ENCODE data around the gene UXS1.

The UXS1 gene

GRCh38 chr2:106187273-106187891 lies 6.7 kb downstream of the UXS1 start:
- DNase-seq: no peak

GRCh38 chr2:106185475-106186184 lies 8.5 kb downstream of the UXS1 start:
- DNase-seq: no peak

- DNase-seq: no peak
Measured at GRCh38 chr2:106184857-106185256, 9.2 kb downstream of the UXS1 start.

DNA sequence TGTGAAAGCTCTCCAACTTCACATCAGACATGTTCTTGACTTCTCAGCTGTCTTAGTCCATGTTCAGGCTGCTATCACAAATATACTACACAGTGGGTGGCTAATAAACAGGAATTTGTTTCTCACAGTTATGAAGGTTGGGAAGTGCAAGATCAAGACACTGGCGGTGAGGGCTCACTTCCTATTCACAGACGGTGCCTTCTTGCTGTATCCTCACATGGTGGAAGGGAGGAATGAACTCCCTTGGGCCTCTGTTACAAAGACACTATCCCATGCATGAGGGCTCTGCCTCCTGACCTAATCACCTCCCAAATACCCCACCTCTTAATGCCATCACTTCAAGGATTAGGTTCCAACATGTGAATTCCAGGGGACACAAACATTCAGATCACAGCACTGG lies 9.7 kb downstream of the UXS1 start:
- no peak for DNase-seq

DNA sequence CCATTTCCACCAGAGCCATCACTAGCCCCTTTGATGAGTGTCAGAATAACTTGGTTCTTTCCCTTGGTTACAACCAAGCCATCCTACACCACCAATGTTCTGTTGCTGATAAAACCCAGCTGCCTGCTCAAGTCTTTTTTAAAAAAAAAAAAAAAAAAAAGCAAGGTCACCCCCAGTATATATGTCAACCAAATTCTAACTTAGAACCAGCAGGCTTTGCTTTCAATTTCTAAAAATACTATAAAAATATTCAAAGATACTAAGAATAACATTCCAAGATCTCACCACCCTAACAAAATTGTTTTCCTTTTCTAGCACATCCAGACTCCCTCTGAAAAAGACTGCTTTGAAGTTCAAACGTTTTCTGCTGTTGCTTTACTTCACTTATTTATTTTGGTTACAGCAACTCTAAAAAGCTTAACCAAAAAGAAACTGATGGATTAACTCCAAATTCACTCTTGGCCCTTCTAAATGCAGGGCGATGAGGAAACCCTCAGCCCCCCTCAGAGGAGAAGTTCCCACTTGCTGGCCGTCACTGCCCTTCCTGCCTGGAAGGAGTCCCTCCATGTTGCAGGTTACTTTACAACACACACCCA lies 10.9 kb downstream of the UXS1 start:
- DNase-seq: no peak

DNA sequence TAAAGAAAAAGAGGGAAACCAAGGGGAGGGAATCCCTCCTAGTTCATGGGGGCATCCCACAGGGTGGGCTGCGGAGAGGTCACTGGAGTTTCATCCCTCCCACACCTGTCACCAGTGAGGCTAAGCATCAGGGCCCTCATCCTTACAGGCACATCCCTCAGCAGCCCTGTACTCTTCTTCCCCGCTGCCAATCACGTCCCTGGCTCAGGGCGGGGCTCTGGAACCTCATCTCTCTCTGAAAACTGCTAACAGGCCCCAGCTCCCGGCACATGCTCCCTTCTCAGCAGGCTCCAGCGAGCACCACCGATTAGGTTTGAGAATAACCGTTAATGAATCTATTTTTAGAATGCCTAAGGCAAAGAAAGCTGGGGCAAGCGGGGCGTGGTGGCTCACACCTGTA lies 13.0 kb downstream of the UXS1 start:
- no peak for DNase-seq

GRCh38 chr2:106180602-106181001 lies 13.5 kb downstream of the UXS1 start:
- no peak for DNase-seq

DNA sequence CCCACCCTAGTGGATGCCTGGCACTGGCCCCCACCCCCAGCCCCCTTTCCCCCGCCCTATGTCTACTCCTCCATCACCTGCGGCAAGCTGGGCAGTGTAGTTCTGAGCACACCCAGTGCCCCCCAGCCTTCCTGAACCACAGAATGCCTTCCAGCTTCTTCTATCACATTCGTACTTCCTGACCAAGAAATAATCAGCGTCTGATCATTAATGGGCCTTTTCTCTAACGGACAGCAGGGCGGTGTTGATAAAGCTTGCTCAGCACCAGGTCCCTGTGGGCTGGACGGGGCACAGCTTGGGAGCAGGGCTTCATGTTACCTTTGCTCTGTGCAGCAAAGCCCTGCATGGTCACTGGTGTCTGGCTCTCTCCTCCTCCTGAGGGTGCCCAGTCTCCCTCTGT lies 15.4 kb downstream of the UXS1 start:
- no peak for DNase-seq

DNA sequence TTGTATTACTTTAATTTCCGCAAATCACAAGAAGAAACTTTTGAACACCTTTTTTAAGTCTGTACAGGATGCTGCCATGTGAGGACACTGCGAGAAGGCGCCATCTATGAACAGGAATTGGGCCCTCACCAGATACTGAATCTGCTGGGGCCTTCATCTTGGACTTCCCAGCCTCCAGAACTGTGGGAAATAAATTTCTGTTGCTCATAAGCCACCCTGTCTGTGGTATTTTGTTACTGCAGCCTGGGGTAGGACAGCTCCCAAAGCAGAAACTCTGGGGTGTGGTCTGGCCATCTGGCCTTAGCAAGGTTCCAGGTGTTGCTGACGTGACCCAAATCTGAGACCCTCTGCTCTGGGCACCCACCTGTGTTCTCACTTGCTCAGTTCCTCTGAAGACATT lies 16.5 kb downstream of the UXS1 start:
- DNase-seq: no peak

- no peak for DNase-seq
Measured at GRCh38 chr2:106176446-106177099, 17.5 kb downstream of the UXS1 start.

DNA sequence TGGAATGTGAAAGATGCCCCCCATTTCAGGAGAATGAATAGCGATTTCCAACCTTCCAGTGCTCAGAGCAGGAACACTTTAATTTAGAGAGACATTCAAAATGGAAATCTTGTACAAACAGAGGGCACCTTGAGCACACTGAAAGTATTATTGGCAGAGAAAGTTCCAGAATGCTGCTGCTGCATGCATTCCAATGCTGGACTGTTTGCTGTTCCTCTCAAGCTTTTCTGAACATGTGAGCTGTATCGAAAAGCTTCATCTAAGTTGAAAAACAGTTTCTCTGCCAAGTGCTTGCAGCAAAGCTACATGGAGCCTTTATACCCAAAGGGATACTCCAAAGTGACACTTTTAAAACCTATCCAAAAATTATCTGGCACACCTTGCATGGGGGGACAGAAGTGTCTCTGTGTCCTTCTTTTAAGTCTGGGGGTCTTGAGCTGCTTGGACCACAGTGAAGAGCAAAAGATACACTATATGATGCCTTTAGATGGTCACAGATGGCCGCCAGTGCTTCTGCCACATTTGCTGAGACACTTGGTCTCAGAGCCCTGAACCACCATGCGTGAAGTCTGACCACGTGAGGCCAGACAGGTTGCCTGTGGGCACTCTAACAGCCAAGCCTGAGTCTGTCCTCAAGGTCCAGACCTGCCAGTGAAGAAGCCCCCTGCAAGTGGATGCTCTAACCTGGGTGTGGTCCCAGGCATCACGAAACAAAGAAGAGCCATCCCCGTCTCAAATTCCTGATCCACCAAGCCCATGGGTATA lies 18.8 kb downstream of the UXS1 start:
- no peak for DNase-seq

GRCh38 chr2:106174056-106174455 lies 20.0 kb downstream of the UXS1 start:
- no peak for DNase-seq

GRCh38 chr2:106172649-106173048 lies 21.5 kb downstream of the UXS1 start:
- no peak for DNase-seq

- DNase-seq: no peak
Measured at GRCh38 chr2:106168657-106169056, 25.4 kb downstream of the UXS1 start.

DNA sequence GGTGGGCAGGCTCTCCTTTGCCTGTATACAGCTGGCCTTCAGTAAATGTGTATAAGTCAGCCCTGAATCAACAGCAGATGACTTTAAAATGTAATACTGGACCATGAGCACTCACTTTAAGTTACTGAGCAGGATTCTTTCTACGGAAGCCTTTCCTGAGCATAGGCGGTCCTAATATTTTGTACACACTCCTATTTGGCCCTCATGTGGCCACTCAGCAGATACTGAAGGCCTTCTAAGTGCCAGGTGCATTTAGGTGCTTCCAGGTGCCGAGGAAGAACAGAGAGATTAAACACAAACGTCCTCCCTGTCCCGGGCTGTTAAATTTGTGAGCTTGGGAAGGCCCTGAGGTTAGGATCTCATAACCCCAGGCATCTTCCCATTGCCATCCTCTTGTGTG lies 27.0 kb downstream of the UXS1 start:
- DNase-seq: no peak

DNA sequence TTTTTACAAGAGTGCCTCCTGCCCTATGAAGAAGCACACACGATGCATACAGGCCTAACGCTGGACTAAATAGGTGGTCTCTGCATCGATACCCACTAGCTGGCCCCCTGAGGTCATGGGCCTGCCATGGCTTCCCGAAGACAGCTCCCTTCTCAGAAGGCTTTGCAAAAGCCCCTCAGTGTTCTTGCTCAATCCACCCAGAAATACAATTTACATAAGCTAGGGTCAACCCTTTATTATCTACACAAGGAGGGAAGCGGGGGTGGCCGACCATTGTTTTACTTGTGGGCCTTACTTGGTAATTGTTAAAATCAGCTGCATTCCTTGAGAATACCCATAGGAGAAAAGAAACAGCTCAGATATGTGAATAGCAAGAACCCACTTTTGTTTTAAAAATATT lies 28.5 kb downstream of the UXS1 start:
- no peak for DNase-seq

DNA sequence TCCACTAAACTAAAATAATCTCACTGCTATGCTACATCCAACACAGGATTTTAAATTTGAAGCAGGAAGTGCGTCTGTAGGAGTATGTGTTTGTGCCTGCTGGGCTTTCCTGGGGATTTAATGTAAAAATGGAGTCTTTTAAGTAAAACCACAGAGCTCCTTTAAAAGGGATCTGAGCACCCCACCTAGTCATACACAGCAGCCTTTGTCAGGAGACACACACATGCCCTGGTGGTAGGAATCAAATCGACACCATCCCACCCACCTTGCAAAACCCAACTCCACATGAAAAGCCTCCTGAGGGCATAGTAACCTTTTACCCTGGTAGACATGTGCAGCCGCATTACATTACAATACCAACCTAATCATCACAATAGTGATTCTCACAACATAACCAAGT lies 29.1 kb downstream of the UXS1 start:
- DNase-seq: no peak

GRCh38 chr2:106163948-106164545 lies 30.1 kb downstream of the UXS1 start:
- no peak for DNase-seq

DNA sequence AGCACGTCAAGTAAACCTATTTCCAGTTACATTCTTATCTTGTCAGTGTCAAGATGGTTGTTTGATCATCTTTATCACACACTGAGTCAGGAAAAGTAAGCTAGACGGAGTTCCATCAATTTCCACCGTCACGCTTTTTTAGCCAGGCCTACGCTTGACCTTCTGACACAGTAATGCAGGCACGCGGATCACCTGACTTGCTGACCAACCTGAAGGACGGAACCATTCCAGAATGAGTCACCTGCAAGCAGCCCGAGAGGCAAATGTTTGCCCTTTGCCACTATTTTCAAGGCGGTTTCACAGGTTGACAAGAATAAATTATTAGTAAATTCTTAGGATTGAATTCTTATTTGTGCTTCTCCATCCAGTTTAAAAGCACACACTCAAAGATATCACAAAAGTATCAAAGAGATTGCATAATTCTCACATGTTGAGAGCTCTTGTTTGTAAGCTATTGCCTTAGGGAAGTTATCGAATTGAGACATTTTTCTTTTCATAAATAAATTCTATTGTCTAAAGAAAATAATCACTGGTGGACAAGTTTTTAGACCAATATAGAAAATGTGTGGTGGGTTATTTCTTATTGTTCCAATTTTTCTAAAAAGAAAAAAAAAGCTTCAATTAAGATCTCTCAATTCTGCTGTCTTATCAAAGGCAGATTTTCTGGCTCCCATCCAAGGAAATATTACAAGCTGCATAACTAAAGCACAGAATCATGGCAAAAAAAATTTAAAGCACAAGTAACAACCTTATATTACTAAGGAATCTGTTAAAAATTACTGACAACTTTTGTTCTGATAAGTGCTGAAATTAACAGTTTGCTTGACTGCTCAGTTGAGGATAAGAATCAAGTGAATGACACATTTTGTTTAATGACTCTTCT lies 31.9 kb downstream of the UXS1 start:
- DNase-seq: no peak

GRCh38 chr2:106161341-106161740 lies 32.8 kb downstream of the UXS1 start:
- no peak for DNase-seq

DNA sequence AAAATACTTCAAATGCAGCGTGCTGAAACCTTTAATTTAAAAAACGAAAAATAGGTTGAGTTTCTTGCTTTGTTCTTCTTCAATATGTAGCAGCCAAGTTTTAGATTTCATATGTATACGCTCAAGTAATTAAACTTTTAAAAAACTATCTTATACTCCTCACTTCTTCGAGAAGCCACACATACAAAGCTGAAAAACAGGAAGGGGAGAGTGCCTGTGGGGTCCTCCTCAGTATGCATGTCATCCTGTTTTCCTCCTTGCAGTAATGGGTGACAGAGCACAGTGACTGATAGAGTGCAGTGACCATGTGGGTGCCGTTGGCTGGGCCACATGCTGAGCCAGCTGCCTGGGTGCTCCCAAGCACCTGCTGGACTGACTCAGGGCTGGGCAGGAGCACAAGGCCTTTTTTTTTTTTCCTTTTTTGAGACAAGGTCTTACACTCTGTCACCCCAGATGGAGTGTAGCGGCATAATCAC lies 33.3 kb downstream of the UXS1 start:
- DNase-seq: peak; percentile 26
